ENCODE measurements around the gene OTX1. TPM values are rescaled to one million over a fixed set of nuclear protein-coding genes. Genes with fewer than 3 reads are reported as not detected.

OTX1 gene
- total and polyA plus RNA-seq, 2 of the 4 experiments (the other 2 are of a cell fraction): 0.03 TPM; not detected in 1

GRCh38 chr2:63015389-63015788 lies 35.2 kb upstream of the OTX1 start:
- Histone ChIP-seq H2AK9ac (replicated peaks; ENCODE audit: low read depth, low read length, poor library complexity) (no peak overlapping the region), H3K27ac (ENCODE audit: insufficient read depth, low read length) (no peak overlapping the region), H4K91ac (ENCODE audit: insufficient read depth, low read depth, low read length) (no peak overlapping the region), H3K56ac (ENCODE audit: extremely low read depth, insufficient read depth, low read length) (no peak overlapping the region), H3K4me1 (ENCODE audit: control insufficient read depth, insufficient read depth, low read length) (peaks cover 3% of the 10 kb centered on the region), H3K9me1 (ENCODE audit: insufficient read depth, low read length) (no peaks in the 10 kb centered on the region), H3K14ac (replicated peaks; ENCODE audit: low read depth, low read length) (no peak overlapping the region), H2BK15ac (ENCODE audit: low read depth, low read length) (no peak overlapping the region), H2BK20ac (ENCODE audit: low read depth, low read length) (no peak overlapping the region), H4K20me1 (ENCODE audit: insufficient read depth, low read length) (no peaks in the 10 kb centered on the region), H2AFZ (replicated peaks; ENCODE audit: low read length, poor library complexity) (no peak overlapping the region), H2BK5ac (ENCODE audit: low read depth, low read length, poor library complexity, severe bottlenecking) (no peak overlapping the region), H4K5ac (ENCODE audit: low read depth, low read length) (no peak overlapping the region), H4K8ac (ENCODE audit: low read depth in 2 of 2, low read length in 2 of 2) (no peak overlapping the region), H2AK5ac (ENCODE audit: low read depth, low read length) (no peak overlapping the region), H3K4me3 (ENCODE audit: insufficient read depth, low read depth, low read length) (no peak overlapping the region), H2BK120ac (ENCODE audit: low read depth, low read length) (no peak overlapping the region), H3K4ac (ENCODE audit: low read depth, low read length) (no peak overlapping the region), H3K23ac (ENCODE audit: low read depth, low read length) (no peak overlapping the region), H3K79me1 (ENCODE audit: low read depth in 1 of 2, low read length in 2 of 2) (no peaks in the 10 kb centered on the region), H3K36me3 (ENCODE audit: control insufficient read depth, insufficient read depth, low read length) (peaks cover 6% of the 10 kb centered on the region; the same call in 1 of the 2 replicates), H3K9ac (ENCODE audit: low read depth, low read length) (no peak overlapping the region), H3K4me2 (ENCODE audit: low read depth, low read length) (no peak overlapping the region), H3K27me3 (ENCODE audit: control insufficient read depth, insufficient read depth, low read length) (no peaks in the 10 kb centered on the region), H3K9me3 (ENCODE audit: control insufficient read depth, insufficient read depth, low read length) (no peaks in the 10 kb centered on the region), H3K18ac (ENCODE audit: low read depth, low read length) (no peak overlapping the region)
- ChIA-PET POLR2A (ENCODE audit: unreplicated experiment) (no interaction called here), CTCF (no interaction called here)
- BruUV-seq (replicated peaks): no TSS peak
- ATAC-seq (ENCODE audit: low read depth) (no peak), DNase-seq (no peak)
- no CpG with 5 or more reads among the region's 3 CpGs for WGBS, 2 experiments (ENCODE audit: extremely low coverage in 2 of 2, insufficient read length in 1 of 2)
- dilution Hi-C loops (cut with HindIII; ENCODE audit: low sequenced_read_pairs, unreplicated experiment): no loop called here
- intact Hi-C loops (cut with micrococcal nuclease): no loop called here
- TF ChIP-seq MAZ (IDR thresholded peaks at IDR 0.05; ENCODE audit: borderline replicate concordance, low read depth, low read length) (no peak), SMC3 (IDR thresholded peaks at IDR 0.05; ENCODE audit: low read depth, low read length) (no peak), MAFK (IDR thresholded peaks at IDR 0.05; ENCODE audit: low read depth, low read length) (no peak), FOS (IDR thresholded peaks at IDR 0.05; ENCODE audit: low read depth, low read length) (no peak)
- in situ Hi-C loops (cut with MboI; ENCODE audit: low sequenced_read_pairs): no loop called here

Data from IMR-90 (cell line).